ENCODE data around the gene SUN2.

SUN2 gene

DNA sequence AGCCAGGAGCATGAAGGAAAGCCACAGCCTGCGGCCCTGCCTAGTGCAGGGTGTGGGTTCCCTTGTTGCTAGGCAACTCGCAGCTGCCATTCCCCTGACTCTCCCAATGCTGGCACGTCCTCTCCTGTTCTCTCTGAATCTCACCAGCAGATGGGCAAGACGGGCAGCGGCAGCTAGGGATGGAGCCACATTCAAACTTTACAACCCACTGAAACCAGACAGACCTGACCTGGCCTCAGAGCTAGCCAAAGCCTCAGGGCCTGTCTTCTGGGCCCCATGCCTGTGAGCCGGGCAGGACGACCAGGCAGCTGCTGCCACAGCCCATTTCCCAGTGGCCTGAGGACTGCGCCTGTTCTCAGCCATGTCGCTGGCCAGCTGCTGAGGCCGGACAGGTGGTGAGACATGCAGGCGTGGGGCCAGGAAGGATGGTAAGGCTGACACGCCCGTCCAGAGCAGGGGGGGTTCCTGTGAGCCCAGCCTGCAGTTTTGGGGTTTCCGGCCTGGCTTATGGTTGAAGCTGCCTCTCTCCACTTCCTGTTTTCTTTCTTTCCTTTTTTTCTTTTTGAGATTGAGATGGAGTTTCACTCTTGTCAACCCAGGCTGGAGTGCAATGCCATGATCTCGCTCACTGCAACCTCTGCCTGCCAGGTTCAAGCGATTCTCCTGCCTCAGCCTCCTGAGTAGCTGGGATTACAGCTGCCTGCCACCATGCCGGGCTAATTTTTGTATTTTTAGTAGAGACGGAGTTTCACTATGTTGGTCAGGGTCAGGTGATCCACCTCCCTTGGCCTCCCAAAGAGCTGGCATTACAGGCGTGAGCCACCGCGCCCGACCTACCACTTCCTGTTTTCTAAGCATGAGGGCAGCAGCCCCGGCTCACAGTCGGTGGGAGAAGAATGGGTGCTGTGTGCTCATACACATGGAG lies 4.1 kb downstream of the SUN2 start:
- DNase-seq (ENCODE audit: low read depth), result no peak

DNA sequence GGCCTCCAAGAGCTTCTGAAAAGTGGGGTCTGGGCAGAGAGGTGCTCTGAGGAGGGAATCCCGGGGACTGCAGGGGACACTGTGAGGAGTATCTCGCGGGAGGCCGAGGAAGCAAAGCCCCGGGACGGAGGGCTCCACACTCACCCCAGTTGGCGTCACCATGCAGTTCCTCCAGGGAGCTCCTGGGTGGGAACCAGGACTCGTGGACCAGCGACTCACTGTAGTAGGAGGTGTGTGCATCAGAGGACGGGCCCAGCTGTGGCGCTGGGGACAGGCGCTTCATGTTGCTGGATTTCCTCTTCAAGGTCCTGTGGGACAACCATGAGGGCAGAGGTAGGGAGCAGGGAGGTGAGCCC lies 4.8 kb downstream of the SUN2 start:
- DNase-seq (ENCODE audit: low read depth), result no peak

DNA sequence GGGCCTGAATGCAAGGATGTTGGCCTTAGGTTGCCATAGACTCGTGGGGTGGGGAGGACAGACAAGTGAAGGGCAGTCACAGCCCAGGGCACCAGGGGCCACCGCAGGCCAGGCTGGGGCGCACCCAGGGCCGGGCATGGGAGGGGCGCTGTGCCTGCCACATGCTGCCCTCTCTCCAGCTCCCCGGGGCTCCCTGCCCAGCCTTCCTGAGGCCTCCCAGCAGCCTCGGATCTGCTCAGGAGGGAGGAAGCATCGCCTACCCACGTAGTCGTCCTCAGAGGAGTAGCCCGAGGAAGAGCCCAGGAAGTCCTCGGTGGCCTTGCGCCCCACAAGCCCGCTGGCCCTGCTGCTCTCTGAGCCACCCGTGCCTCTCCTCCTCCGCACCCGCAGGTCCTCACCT lies 5.2 kb downstream of the SUN2 start:
- DNase-seq (ENCODE audit: low read depth), result no peak

DNA sequence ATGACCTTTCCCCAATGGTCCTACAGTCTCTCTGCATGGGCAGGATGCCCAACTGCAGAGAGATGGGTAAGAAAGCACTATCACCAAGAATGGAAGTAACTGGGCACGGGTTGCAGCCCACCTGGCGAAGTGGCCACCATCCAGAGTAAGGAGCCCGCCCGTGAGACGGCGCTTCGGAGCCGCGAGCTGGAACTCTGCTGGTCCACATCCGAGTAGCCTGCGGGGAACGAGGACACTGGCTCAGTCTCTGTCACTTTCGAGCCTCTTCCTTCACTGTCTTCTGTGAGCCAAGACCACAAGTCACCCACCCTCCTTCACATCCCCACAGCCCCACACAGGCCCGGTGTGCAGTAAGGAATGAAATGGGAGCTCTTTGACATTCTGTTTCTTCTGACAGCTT lies 5.7 kb downstream of the SUN2 start:
- no peak for DNase-seq (ENCODE audit: low read depth)

DNA sequence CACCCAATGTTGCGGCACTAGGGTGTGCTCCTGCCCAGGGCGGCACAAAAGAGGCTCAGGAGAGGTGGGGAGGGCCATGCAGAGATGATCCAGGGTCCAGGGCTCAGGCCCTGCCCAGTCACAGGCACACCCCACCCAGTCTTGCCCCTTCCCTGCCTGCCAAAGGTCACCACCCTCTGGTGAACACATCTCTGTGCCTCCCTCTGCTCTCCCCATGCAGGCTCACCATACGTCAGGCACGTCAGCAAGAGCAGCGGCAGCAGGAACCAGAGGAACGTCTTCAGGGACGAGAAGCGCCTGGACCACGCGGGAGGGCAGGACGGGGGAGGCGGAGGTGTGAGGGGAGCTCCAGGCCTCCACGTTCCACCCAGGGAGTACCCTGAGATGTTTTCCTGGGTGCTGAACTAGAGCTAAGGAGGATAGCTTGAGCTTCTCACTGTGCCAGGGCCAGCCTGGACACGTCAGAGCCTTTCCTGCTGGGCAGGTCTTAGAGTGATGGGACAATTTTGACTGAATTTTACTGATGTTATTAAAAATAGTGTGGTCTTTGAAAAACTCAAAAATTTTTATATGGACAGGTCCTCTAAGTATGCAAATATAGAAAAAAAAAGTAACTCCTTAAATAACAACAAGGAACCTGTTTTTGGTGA lies 7.2 kb downstream of the SUN2 start:
- DNase-seq (ENCODE audit: low read depth), result no peak

DNA sequence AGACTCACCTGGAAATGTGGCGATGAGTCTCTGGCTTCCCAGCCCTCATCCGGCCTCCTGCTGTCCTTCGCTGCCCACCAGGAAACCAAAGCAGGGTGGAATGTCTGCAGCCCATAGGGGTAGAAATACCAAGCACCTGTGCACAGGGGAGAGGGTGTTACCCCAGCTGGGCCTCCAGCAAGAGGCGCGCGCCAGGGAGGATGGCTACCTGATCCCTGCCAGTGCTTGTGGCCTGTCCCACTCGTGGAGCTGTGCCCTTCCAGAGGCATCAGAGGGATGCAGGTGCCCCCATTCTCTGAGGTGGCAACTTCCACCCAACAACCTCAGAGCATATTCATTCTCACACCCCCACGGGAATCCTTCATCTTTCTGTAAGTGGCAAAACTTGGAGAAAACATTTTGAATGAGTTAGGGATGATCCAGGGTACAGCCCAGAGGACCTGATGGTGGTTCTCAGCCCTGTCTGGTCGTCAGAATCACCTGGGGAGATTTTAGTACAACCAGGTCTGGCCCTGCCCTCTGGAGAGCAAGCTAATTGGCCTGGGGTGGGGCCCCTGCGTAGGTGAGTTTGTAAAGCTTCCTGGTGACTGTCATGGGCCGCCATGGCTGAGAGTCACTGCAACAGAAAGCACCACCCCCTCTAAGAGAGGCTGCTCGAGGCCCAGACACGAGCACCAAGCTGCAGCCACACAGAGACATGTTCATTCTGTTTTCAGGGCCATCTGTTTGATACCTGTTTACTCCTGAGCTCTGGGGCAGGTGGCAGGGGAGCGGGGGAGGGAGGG lies 9.9 kb downstream of the SUN2 start:
- DNase-seq (ENCODE audit: low read depth), result no peak

DNA sequence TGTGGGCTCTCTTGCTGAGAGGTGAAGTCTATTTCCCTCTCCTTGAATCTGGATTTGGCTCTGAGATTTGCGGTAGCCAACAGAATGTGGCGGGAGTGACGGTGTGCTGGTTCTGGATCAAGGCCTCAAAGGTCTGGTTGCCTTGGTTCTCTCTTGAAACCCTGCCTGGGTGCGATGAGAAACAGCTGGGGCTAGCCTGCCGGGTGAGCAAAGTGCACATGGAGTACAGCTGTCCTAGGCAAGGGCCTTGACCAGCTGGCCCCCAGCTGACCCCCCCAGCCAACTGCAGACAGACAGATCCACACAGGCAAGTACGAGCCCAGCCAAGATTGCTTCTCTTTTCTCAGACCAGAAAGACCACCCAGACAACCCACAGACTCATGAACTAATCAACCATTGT lies 10.8 kb downstream of the SUN2 start:
- DNase-seq (ENCODE audit: low read depth), result no peak

DNA sequence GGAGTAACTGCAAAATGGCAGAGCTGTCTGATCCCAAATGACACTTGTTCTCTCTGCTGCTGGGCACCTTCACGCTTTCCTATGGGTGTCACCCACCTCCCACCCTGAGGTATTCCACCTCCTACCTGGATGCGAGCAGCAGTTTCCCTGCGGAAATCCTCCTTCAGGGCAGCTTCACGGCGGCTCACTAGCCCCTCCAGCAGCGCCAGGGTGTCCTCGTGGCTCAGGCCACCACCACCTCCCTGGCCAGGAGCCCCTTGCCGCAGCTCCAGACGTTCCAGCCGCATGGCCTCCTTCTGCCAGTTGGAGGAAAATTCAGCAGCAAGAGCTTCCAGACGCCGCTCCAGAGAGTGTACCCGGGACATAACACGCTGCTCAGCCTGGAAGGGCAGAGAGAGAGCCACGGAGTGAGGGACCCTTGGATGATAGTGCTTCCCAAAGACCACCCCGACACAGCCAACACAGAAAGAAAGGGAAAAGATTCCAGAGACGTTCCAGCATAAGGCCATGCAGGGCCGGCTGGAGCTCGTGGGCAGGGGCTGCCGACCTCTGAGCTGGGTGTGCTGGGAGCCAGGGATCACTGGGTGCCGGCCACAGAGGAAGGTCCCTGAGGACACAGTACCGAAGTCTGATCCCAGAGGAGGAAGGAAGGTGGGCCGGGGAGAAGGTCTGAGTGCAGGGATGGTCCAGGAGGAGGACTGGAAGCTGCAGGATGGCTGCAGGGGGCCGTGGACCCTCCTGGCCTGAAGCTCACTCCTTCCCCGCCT lies 13.4 kb downstream of the SUN2 start:
- DNase-seq (ENCODE audit: low read depth), result no peak

DNA sequence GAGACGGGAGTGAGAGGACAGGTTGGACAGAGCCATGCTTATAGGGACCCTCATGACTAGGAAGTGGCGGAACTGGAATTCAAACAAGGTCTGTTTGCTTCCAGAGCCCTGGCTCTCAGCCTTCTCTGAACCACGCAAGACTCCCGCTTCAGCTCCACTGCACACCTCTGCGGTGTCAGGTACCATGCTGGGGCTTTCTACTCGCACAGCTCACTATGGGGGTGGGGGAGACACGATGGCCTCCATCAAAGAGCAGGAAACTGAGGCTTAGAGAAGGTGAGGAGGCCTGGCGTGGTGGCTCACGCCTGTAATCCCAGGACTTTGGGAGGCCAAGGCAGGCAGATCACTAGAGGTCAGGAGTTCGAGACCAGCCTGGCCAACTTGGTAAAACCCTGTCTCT lies 14.2 kb downstream of the SUN2 start:
- no peak for DNase-seq (ENCODE audit: low read depth)

DNA sequence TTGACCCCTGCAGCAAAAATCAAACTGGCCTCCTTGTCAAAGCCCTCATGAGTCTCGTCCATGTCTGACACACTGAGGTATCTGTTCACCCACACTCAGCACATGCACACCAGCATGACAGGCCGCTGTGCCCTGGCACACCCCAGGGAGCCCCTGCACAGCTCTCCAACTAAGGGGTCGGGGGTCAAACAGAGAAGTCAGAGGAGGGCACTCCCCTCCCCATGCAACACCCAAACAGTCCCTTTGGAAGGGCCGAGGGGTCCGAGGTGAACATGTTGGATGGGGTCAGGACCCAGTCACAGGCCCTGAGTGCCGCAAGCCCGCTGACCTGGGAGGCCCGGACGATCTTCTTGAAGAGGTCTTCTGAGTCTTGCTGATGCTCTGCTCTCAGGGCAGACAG lies 14.6 kb downstream of the SUN2 start:
- DNase-seq (ENCODE audit: low read depth), result no peak

DNA sequence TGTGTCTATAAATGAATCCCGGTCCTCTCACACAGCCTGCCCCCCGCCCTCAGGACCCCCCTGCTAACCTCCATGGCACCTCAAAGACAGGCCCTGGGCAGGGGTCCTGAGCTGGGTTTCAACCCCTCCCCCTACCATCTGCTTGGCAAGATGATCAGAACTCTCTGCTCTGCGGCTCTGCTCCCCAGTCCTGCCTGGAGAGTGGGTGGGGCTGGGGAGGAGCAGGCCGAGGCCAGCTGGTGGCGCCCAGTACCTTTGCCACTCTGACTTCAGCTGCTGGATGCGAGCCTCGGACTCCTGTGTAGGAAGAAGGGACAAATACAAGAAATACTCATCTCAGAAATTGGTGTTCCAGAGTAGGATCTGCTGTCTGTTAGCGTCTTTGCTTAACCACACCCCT lies 15.0 kb downstream of the SUN2 start:
- no peak for DNase-seq (ENCODE audit: low read depth)

DNA sequence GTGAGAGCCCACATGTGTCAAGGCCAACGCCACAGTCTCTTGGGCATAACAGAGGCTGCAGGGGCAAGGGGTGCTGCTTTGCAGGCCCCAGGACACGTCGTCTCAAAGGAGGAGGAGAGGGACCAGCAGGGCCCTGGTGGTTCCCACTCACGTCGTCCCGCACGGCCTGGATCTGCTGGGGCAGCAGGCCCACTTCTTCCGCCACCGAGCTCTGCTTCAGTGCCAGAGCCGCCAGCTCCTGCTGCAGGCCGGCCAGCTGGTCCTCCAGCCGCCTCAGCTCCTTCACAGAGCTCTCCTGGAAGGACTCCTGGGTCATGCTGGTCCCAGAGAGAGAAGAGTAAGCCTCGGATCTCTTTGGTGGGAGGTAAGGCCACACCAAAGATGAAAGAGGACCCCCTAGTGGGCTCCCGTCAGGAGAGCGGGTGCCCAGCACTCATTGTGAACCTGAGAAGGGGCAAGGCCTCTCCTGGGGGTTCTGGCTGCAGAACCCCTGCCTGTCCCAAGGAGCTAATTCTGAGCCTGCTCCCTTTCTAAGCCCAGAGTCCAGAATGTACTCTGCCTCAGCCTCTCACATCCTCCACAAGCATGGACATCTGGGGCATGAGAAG lies 15.6 kb downstream of the SUN2 start:
- DNase-seq (ENCODE audit: low read depth), result no peak

DNA sequence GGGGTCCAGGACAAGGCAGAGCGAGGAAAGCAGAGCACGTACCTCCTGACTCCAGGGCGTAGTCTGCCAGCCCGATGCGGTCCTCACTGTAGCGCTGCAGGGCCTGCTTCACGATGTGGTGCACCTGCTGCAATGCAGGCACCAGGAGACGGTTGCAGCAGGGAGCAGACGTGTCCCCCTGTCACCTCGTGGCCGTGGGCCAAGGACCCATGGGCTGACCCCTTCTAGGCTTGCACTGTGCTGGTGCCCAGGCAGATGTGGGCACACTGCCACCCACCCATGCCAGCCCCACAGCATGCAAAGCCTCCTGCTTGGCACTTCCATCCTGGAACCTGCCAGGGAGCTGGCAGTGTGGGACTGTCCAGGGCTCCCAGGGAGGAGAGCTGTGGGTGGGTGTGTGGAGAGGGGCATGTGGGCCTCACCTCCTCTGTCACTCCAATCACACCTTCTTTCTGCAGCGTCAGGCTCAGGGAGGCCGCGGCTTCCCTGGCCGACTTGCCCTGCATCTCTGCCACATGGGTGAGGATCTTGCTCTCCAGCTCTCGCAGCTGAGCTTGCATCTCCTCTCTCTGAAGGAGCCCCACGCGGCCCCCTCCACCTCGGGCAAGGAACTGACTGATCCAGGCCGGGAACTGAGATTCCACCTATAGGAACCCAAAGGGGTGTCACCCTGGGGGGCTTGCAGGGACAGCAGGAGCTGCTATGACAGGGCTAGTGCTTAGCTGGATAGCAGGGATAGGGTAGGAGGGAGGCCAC lies 16.3 kb downstream of the SUN2 start:
- no peak for DNase-seq (ENCODE audit: low read depth)

DNA sequence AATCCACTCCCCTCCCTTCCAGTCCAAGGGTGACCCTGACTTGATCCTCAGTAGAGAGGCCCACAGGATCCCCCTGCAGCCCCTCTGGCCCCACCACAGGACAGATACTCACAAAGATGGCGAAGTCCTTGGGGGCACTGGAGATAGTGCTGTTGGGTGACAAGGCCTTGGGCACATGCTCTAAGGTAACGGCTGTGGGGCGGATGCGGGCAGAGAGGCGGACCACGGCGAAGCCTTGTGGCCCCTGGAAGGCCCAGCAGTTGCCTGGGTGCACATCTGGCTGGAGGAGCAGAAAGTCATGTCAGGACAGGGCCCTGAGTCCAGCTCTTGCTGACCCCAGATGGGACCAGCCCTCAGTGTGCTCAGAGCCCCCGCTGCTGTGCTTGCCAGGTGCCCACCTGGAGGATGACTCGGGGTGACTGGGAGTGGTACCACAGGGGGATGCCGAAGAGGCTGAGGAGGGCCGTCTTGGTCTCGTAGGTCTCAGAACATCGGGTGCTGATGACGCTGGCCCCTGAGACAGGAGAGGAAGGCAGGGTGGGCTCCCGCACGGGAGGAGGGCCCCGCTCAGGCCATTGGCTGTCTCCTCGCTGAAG lies 17.2 kb downstream of the SUN2 start:
- DNase-seq (ENCODE audit: low read depth), result no peak

DNA sequence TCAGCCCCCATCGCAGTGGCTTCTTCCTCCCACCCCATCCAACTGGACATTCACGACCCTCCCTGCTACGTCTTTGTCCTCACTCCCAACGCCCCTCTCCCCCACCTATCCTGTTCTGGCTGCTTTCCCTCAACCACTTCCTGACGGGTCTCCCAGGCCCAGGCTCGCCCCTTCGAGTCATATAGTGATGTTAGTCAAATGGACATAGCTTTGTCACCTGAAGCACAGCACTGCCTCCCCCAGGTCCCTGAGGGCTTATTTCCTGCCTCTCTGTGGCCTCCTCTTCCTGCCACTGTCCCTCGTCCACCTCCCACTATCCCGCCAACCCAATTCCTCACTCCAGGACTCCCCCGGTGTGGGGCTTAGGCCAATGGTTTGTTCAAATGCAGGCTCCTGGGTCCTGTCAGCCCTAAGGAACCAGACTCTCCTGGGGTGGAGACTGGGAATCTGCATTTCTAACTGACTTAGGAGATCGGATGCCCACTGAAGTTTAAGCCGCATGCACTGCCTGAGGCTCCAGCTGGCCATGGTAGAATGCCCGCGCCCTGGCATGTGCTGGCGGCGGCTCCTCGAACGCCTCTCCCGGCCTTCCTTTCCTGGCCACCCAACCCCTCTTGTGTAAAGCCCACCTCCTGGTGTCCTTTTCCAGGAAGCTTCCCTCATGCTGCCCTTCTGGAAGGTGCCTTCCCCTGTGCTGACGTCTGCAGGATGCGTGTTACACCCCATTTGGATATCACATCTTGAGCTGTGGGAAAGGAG lies 18.3 kb downstream of the SUN2 start:
- no peak for DNase-seq (ENCODE audit: low read depth)

DNA sequence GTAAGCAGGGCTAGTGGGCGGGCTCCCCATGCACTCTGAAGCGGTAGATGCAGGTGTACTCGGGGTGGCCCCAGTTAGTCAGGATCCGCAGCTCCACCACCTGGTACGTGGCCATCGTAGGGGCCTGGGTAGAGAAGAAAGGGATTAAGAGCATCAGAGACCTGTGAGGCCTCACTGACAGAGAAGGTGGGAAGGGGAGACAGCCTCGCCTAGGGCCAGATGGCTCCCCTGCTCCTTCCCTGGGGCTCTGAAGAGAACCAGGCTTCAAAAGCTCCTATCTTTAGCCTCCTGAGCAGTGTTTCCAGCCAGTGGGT lies 19.6 kb downstream of the SUN2 start:
- DNase-seq (ENCODE audit: low read depth), result no peak

DNA sequence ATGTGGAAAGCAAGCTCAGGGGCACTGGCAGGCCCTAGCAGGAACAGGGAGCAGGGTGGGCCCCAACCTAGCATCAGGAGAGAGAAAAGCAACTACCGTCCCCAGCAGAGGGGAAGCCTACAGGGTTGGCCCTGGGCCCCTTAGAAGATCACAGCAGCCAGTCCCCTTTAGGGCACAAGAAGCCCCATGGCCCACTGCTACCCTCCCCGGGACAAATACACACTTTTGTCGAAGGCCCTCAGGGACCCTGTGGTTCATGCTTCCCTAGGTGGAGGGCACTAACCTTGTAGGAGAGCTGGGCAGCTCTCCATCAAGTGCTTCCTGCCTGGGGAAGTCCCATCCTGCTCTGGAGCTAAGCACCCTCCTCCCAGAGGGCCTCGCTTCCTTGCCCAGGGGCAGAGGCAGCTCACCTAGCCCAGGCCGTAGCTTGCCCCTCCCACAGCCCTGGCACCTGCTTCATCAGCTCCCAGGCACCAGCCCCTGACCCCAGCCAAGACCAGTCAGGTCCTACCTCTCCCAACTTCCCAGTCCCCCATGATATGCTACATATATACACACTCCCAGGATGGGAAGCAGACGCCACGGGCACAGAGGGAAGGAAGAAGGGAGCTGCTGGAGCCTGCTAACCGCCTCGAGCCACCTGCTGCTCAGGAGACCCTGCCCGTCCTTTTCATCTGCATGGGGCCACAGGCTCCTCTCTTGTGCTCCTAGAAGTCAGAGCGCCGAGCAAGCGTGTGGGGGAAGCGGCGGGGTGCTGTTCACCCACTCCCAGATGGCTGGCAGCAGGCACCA lies 20.1 kb downstream of the SUN2 start:
- DNase-seq (ENCODE audit: low read depth), result no peak

DNA sequence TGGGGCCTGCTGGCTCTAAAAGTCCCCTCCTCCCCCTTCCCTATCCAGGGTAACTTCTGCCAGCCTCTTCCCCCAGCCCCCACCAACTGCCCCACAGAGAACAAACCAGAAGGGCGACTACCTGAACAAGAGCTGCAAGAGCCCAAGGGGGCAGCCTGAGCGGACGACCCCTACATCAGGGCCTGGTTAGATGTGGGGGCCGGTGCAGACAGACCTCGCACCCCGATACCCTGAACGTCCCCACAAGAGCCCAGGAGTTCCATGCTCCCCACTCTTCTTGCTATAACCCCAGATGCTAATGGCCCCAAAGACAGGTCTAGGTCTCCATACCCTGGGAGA lies 20.7 kb downstream of the SUN2 start:
- no peak for DNase-seq (ENCODE audit: low read depth)

DNA sequence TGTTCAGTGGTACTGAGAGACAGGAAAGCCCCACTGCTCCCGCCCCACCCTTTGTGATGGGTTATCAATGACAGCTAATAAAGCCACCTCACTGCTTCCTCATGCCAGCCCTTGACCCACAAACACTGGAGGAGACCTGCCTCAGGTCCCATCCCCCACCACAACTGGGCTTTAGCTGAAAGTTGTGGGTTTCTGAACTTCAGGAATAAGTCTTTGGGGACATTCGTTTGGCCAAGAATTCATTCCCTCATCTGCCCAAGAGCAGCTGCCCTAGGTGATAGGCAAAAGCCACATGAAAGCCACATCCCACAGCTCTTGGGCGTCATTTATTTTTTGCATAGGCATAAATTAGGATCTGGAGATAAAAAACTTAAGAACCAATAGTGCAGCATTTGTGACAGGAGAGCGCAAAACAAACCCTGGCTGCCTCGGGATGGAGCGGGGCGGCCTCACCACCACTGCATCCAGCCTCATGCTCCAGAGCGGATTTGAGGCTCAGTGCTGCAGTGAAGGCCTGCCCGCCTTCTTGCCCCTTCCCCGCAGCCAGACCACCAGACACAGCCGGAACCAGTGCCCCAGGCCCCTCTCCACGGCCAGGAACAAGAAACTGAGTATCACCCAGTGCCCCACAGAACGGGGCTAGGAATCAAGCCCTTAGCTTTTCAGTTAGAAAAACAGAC lies 21.2 kb downstream of the SUN2 start:
- no peak for DNase-seq (ENCODE audit: low read depth)

Measured in fibroblast of the conjunctiva (primary cell).